Immature natural killer cell (primary cell): ENCODE results near the gene BLACAT1. TPM values are rescaled to one million over a fixed set of nuclear protein-coding genes. Genes with fewer than 3 reads are reported as not detected.
"Not testable (repeated sequence)": the region's sequence is repeated elsewhere in the genome, so short reads cannot be mapped to it uniquely, and the experiment has no call there.

ENCODE experiments used
- DNase-seq, 3 donors: peaks; one replicate each; pipeline ENCODE4 v3.0.0; 2022; ENCODE audit warnings: mixed read lengths in 1 of 3
- H3K27ac Mint-ChIP-seq, 6 donors: one replicate each; pipeline ENCODE4 v1.8.0; 2020; ENCODE audit warnings: mixed read lengths in 6 of 6, mild to moderate bottlenecking in 5 of 6, inconsistent platforms in 4 of 6, moderate library complexity in 3 of 6
- H3K27me3 Mint-ChIP-seq, 3 donors: one replicate each; pipeline ENCODE4 v1.8.0; 2020 to 2021; ENCODE audit warnings: low read depth in 3 of 3, mild to moderate bottlenecking in 3 of 3, mixed read lengths in 3 of 3, moderate library complexity in 3 of 3, inconsistent platforms in 1 of 3
- H3K36me3 Mint-ChIP-seq, 3 donors: one replicate each; pipeline ENCODE4 v1.8.0; 2020; ENCODE audit warnings: mixed read lengths in 3 of 3, inconsistent platforms in 2 of 3, mild to moderate bottlenecking in 2 of 3
- H3K4me1 Mint-ChIP-seq, 2 donors: one replicate each; pipeline ENCODE4 v1.8.0; 2020; ENCODE audit warnings: inconsistent platforms in 2 of 2, mild to moderate bottlenecking in 2 of 2, mixed read lengths in 2 of 2, moderate library complexity in 1 of 2
- H3K4me3 Mint-ChIP-seq, 5 donors: one replicate each; pipeline ENCODE4 v1.8.0; 2020; ENCODE audit warnings: mild to moderate bottlenecking in 5 of 5, mixed read lengths in 5 of 5, inconsistent platforms in 3 of 5, moderate library complexity in 3 of 5
- H3K9me3 Mint-ChIP-seq, 6 donors: one replicate each; pipeline ENCODE4 v1.8.0; 2020; ENCODE audit warnings: mild to moderate bottlenecking in 6 of 6, mixed read lengths in 6 of 6, inconsistent platforms in 4 of 6, moderate library complexity in 3 of 6
- polyA plus RNA-seq, 3 donors: library from polyadenylated mRNA; unstranded; fragments of 300-500 nt; fragmentation: Illumina TruSeq; gene quantifications; one replicate each; pipeline ENCODE4 v1.2.3, GENCODE V29; 2021

BLACAT1 gene
- polyA plus RNA-seq, 3 donors from 2014 or later, result not detected

- no peak overlapping the region for H3K4me3 Mint-ChIP-seq
- peaks cover 0 to 4% (median 0%) of the 10 kb centered on the region in 3 donors for H3K27me3 Mint-ChIP-seq
- H3K27ac Mint-ChIP-seq, result no peak overlapping the region
- H3K4me1 Mint-ChIP-seq, result no peaks in the 10 kb centered on the region
- H3K36me3 Mint-ChIP-seq, result no peaks in the 10 kb centered on the region
- H3K9me3 Mint-ChIP-seq, result no peaks in the 10 kb centered on the region
- no peak for DNase-seq
Observed at GRCh38 chr1:205422993-205423642, 32.7 kb downstream of the BLACAT1 start.

- no peaks in the 10 kb centered on the region for H3K36me3 Mint-ChIP-seq
Observed at GRCh38 chr1:205421798-205422197, 34.0 kb downstream of the BLACAT1 start, which contains the start of gene LEMD1. Gene LEMD1 (minus strand): TSS chr1:205422056. CDS start chr1:205420536, 1,520 bp downstream.

GRCh38 chr1:205420938-205421337, 34.9 kb downstream of the BLACAT1 start:
- Mint-ChIP-seq H3K27ac (no peak overlapping the region), H3K36me3 (no peaks in the 10 kb centered on the region), H3K4me3 (no peak overlapping the region), H3K4me1 (no peaks in the 10 kb centered on the region), H3K27me3 (peaks cover 0 to 2% (median 1%) of the 10 kb centered on the region in 3 donors), H3K9me3 (no peaks in the 10 kb centered on the region)
- no peak for DNase-seq

More at GRCh38 chr1:205421798-205422197, 34.0 kb downstream of the BLACAT1 start, which contains the start of gene LEMD1:
- no peak for DNase-seq
- no peaks in the 10 kb centered on the region for H3K4me1 Mint-ChIP-seq
- no peak within 1 kb of the TSS for H3K27ac Mint-ChIP-seq
- H3K4me3 Mint-ChIP-seq, result no peak within 1 kb of the TSS
- H3K9me3 Mint-ChIP-seq, result no peaks in the 10 kb centered on the region
- peaks cover 0 to 4% (median 0%) of the 10 kb centered on the region in 3 donors for H3K27me3 Mint-ChIP-seq

GRCh38 chr1:205417870-205418635, 37.8 kb downstream of the BLACAT1 start:
- Mint-ChIP-seq H3K4me3 (no peak overlapping the region), H3K4me1 (no peaks in the 10 kb centered on the region), H3K27me3 (peaks cover 0 to 2% (median 2%) of the 10 kb centered on the region in 3 donors), H3K27ac (no peak overlapping the region), H3K36me3 (no peaks in the 10 kb centered on the region), H3K9me3 (no peaks in the 10 kb centered on the region)
- no peak for DNase-seq

GRCh38 chr1:205416322-205416721, 39.5 kb downstream of the BLACAT1 start:
- Mint-ChIP-seq H3K27me3 (peaks cover 2% of the 10 kb centered on the region in 3 donors), H3K4me3 (no peak overlapping the region), H3K27ac (no peak overlapping the region), H3K9me3 (no peaks in the 10 kb centered on the region), H3K4me1 (no peaks in the 10 kb centered on the region), H3K36me3 (no peaks in the 10 kb centered on the region)
- DNase-seq, result no peak

- H3K27me3 Mint-ChIP-seq, result peaks cover 0 to 5% (median 2%) of the 10 kb centered on the region in 3 donors
Observed at GRCh38 chr1:205410581-205411298, 45.1 kb downstream of the BLACAT1 start.

GRCh38 chr1:205407970-205408369, 47.9 kb downstream of the BLACAT1 start:
- no peaks in the 10 kb centered on the region for H3K9me3 Mint-ChIP-seq
- no peak for DNase-seq
- H3K27ac Mint-ChIP-seq, result no peak overlapping the region
- no peaks in the 10 kb centered on the region for H3K36me3 Mint-ChIP-seq
- H3K4me3 Mint-ChIP-seq, result no peak overlapping the region
- H3K4me1 Mint-ChIP-seq, result no peaks in the 10 kb centered on the region
- peaks cover 0 to 5% (median 2%) of the 10 kb centered on the region in 3 donors for H3K27me3 Mint-ChIP-seq

More at GRCh38 chr1:205410581-205411298, 45.1 kb downstream of the BLACAT1 start:
- Mint-ChIP-seq H3K27ac (no peak overlapping the region), H3K36me3 (no peaks in the 10 kb centered on the region), H3K4me1 (no peaks in the 10 kb centered on the region), H3K4me3 (no peak overlapping the region), H3K9me3 (no peaks in the 10 kb centered on the region)
- DNase-seq, result no peak

GRCh38 chr1:205406252-205406651, 49.6 kb downstream of the BLACAT1 start:
- not testable (repeated sequence) for DNase-seq

More at GRCh38 chr1:205406252-205406651, 49.6 kb downstream of the BLACAT1 start:
- H3K27ac Mint-ChIP-seq, H3K27me3 Mint-ChIP-seq, H3K9me3 Mint-ChIP-seq, H3K4me3 Mint-ChIP-seq, H3K4me1 Mint-ChIP-seq, H3K36me3 Mint-ChIP-seq: not testable (repeated sequence)

Other genes with a start within 250 kb of the BLACAT1 start
- gene DSTYK, start 244.3 kb downstream of the BLACAT1 start, polyA plus RNA-seq, result 1 to 10 TPM; 2.9 to 8.3 (median 3.6) TPM
- 1 to 10 TPM in 1 of 3 donors, under 1 TPM in 1, not detected in 1; 0.50 to 1.1 TPM for gene TMCC2, start 228.1 kb downstream of the BLACAT1 start, polyA plus RNA-seq
- gene NUAK2, start 134.3 kb downstream of the BLACAT1 start, polyA plus RNA-seq, result 10 to 100 TPM in 1 of 3 donors, 1 to 10 TPM in 2; 6.3 to 26.4 (median 6.6) TPM
- not detected for gene KLHDC8A, start 99.1 kb downstream of the BLACAT1 start, polyA plus RNA-seq
- gene LEMD1, start 34.0 kb downstream of the BLACAT1 start, polyA plus RNA-seq, result not detected
- gene CDK18, start 48.6 kb upstream of the BLACAT1 start, polyA plus RNA-seq, result under 1 TPM in 2 of 3 donors, not detected in 1; 0.61 to 0.74 TPM
- gene ELK4, start 176.0 kb upstream of the BLACAT1 start, polyA plus RNA-seq, result 1 to 10 TPM; 2.8 to 5.7 (median 3.0) TPM
- not detected for gene SLC45A3, start 224.5 kb upstream of the BLACAT1 start, polyA plus RNA-seq